NCI-H146 (cell line): ENCODE data around the gene ERRFI1.
"Not testable (repeated sequence)": the region's sequence is repeated elsewhere in the genome, so short reads cannot be mapped to it uniquely, and the experiment has no call there.

Source experiments
- DNase-seq: peaks from one replicate; lab custom pipeline; 2025; lab: John Stamatoyannopoulos, UW

ERRFI1 gene, protein sequence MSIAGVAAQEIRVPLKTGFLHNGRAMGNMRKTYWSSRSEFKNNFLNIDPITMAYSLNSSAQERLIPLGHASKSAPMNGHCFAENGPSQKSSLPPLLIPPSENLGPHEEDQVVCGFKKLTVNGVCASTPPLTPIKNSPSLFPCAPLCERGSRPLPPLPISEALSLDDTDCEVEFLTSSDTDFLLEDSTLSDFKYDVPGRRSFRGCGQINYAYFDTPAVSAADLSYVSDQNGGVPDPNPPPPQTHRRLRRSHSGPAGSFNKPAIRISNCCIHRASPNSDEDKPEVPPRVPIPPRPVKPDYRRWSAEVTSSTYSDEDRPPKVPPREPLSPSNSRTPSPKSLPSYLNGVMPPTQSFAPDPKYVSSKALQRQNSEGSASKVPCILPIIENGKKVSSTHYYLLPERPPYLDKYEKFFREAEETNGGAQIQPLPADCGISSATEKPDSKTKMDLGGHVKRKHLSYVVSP

DNA sequence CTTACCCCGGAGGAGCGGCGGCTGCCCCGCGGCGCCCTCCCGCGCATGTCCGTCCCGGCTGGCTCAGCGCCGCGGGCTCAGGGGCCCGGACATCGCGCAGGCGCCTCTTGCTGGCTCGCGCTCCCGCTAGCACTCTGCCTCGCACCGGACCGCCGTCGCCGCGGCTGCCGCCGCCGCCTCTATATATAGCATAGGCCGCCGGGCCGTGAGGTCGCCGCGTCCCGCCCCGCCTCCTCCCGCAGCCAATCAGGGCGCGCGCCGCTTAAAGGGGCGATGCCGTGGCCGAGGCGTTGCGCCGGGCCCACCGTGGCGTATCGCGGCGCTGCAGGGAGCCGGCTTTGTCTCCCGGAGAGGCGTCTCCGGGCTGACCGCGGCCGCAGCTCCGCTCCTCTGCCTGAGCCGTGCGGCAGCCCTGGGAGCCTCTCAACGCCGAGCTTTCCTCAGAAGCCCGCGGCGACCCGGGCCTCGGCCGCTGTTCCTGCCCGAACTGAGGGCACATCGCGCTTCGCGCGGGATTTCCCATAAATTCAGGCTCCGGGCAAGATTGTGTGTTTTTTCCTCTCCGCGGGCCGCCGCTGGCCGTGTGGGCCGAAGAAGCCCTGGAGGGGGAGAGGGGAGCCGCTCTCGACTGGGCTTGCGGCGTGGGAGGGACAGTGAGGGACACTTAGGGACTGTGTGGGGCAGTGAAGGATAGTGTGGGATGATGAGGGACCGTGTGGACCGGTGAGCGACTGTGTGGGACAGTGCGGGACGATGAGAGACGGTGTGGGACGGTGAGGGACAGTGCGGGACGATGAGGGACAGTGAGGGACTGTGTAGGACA, at the start of gene ERRFI1:
Gene ERRFI1 (minus strand): TSS at position 157 of the 823 bp plus-strand sequence. CDS start 10,690 bp downstream, outside the sequence.
- DNase-seq = peak; percentile 84

DNA sequence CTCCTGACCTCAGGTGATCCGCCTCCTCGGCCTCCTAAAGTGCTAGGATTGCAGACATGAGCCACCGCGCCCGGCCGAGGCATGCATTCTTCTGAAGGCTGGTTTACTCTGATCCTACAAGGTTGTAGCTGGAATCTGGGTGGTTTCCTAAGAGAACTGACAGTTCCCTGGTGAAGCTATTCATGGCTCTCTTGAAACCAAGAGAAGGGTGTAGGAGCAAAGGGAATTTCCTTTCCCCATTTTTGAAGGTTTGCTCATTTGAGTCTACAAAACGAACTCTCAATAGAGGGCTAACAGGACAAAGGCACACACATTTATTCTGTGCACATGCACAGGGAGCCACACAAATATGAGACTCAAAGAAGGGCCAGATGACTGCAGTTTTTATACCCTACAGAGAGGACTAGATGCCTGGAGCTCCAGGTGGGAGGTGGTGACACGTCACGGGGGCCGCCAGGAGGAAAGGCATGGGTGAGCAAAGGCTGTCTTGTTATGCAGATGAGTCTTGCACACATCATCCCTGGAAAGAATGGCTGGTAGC, 49.5 kb upstream of the ERRFI1 start:
- peak; percentile 55 for DNase-seq

DNA sequence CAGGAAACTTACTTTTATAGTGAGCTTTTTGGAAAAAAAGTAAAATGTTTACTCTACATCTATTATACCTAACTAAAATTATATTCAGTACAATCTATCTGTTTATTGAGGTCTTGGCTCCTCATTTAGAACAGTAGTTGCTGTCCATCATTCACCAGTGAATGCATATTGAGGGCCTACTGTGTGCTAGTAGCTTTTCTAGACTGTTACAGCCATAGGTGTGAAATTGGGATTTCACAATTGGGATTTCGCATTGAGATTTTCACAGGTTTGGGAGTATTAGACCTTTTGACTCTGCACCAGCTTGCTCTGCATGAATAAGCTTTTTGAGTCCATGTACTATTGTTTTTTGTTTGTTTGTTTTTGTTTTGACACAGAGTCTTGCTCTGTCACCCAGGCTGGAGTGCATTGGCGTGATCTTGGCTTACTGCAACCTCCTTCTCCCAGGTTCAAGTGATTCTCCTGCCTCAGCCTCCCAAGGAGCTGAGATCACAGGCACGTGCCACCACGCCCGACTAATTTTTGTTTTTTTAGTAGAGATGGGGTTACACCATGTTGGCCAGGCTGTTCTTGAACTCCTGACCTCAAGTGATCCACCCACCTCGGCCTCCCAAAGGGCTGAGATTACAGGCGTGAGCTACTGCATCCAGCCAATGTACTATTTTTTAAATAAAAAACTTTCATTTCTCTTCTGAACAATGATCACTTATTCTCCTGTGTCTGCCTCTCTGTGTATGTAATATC, 47.2 kb upstream of the ERRFI1 start:
- DNase-seq = no peak

DNA sequence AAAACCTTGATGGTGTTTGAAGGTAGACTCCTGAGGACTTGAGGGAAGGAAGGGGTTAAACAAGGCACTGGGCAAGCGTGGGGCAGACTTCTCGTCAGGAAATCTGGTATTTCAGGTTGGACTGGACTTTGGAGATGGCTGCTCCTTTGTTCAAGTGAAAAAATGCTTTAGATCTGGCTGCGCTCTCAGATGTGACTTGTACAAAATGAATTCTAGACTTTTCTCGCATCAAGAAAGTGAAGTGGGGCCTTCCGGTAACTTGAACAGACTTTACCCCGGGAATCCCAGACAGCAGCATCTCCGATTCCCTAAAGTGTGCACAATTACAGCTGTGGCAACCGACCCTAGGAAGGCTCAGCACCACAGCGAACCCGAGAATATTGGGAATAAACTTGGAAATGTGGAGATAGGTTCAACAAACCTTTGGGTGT, 44.3 kb upstream of the ERRFI1 start:
- DNase-seq = no peak

DNA sequence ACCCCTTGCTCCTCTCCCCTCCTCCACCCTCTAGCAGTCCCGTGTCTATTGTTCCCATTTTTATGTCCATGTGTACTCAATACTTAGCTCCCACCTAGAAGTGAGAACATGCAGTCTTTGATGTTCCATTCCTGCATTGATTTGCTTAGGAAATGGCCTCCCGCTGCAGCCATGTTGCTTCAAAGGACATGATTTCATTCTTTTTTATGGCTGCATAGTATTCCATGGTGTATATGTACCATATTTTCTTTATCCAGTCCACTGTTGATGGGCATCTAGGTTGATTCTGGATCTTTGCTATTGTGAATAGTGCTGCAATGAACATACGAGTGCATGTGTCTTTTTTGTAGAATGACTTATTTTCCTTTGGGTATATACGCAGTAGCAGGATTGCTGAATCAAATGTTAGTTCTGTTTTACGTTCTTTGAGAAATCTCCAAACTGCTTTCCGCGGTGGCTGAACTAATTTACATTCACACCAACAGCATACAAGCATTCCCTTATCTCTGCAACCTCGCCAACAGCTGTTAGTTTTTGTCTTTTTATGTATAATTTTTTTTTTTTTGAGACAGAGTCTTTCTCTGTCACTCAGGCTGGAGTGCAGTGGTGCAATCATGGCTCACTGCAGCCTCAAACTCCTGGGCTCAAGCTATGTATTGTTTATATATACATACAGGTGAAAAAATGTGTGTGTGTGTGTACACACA, 43.7 kb upstream of the ERRFI1 start:
- not testable (repeated sequence) for DNase-seq

DNA sequence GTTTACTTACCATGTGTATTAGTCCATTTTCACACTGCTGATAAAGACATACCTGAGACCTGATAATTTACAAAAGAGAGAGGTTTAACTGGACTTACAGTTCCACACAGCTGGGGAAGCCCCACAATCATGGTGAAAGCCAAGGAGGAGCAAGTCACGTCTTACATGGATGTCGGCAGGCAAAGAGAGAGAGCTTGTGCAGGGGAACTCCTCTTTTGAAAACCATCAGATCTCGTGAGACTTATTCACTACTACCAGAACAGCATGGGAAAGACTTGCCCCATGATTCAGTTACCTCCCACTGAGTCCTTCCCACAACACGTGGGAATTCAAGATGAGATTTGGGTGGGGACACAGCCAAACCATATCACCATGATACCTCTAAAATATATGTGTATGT, 39.3 kb upstream of the ERRFI1 start:
- DNase-seq = no peak

DNA sequence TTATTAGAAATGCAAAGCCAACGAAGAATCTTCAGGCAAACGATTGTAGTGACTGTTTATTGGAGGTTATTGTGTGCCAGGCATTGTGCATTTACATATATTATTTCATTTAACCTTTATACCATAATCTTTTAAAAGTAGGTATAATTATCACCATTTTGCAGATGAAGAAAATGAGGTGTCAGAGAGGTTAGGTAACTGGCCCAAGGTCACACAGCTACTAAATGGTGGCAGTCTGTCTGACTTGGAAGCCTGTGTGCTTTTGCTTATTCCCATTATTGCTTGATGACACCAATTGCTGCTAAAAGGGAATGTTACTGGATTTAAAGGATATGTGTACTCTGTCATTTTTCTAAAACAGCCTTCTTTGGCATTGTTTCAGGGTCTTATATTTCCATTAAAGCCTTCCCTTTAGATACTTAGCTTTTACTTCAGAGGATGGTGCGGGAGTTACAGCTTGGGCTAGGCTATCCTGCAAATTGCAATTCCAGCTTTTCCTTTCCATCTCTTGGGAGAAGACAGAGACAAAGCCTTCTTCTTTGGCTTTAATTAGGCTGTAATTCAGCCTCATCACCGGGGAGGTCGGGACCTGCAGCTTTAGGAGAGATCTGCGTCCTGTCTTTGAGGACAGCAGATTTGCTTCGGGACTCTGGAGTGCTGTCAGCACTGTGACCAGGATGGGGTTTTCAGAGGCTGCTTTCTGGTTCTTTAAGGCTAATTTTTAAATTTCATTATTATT, 37.4 kb upstream of the ERRFI1 start:
- no peak for DNase-seq

DNA sequence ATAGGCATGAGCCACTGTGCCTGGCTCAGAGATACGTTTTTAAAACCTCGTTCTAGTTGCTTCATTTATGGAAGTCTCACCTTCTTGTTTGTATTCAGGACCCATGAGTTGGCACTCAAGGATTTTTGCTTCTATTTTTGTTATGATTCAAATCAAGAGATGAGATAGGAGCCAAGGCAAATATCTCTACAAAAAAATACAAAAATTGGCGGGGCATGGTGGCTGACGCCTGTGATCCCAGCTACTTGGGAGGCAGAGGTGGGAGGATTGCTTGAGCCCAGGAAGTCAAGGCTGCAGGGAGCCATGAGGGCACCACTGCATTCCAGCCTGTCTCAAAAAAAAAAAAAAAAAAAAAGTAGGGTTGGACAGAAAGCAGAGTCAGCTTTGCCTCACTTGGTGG, 36.8 kb upstream of the ERRFI1 start:
- no peak for DNase-seq

DNA sequence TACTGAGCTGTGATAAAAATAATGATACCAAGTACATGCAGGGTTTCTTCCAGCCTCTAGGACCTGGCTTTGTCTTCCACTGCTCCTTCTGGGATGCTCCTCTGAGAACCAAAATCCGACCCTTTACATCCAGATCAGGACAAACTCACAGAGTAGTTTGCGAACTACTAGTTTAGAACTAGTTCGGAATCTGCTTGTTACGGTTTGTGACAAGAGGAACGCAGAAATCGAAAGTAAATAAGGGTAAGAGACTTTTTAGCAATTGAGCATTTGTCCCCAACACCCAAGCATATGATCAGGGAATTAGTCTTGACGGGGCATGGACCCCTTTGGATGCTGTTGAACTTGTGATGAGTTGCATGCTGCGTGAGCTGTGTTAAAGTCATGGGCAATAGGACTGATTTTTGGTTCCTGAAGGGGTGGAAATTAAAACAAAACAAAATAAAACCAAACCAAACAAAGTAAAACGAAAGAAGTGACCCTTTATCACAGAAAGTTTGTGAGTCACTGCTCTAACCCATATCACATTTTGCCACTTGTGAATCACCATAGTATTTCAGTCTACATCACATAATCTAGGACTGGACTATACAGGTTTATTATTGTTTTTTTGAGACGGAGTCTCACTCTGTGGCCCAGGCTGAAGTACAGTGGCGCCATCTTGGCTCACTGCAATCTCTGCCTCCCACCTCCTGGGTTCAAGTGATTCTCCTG, 35.7 kb upstream of the ERRFI1 start:
- DNase-seq = no peak

DNA sequence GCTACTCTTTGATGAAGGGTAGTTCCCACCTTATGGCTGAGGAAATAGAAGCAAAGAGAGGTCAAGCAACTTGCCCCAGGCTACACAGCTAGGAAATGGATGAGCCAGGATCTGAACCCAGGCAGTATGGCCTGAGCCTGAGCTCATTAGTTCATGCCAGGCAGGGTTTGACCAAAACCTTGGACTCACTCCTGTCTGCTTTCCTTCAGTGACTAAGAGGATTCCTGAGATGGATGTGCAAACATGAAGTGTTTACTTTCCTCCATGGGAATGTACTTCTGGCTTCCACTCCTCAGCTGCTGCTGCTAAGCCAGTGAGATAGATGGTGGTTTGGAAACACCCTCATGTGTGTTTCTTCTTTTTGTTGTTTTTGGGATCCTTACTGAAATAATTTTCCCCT, 35.1 kb upstream of the ERRFI1 start:
- no peak for DNase-seq

DNA sequence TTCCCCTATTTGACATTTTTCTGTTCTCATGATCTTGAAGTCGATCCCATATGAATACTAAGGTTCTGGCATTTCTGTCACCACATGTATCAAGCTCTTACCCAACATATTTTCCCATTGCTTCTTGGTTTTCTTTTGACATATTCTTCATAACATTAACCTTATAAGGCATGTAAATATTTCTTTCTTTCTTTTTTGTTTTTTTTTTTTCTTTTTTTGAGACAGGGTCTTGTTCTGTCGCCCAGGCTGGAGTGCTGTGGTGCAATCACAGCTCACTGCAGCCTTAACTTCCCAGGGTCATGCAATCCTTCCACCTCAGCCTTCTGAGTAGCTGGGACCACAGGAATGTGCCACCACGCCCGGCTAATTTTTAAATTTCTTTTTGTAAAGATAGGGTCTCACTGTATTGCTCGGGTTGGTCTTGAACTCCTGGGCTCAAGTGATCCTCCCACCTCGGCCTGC, 33.1 kb upstream of the ERRFI1 start:
- DNase-seq = no peak

DNA sequence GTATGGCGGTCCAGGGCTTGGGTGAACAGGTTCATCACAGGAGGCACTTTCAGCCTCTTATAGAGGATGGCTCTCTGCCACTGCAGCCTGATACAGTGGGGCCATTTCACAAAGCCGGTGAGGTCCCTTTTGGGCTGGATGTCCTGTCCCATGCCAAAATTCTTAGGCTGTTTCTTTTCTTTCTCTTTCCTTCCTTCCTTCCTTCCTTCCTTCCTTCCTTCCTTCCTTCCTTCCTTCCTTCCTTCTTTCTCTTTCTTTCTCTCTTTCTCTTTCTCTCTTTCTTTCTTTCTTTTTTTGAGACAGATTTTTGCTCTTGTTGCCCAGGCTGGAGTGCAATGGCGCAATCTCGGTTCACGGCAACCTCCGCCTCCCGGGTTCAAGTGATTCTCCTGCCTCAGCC, 31.7 kb upstream of the ERRFI1 start:
- not testable (repeated sequence) for DNase-seq

DNA sequence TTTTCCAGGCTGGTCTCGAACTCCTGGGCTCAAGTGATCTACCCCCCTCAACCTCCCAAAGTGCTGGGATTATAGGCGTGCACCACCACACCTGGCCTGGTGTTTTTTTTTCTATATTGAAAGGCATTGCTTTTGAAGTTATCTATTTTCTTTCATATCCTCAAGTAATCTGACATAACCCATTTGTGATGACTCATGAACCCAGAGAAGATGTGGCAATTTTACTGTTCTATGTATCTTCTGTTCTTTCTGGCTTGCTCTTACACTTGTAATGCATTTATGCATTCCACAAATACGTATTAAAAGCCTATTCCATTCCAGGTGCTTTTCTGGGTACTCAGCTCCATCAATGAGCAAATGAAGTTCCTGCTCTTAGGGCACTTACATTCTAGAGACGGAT, 29.9 kb upstream of the ERRFI1 start:
- DNase-seq = no peak

DNA sequence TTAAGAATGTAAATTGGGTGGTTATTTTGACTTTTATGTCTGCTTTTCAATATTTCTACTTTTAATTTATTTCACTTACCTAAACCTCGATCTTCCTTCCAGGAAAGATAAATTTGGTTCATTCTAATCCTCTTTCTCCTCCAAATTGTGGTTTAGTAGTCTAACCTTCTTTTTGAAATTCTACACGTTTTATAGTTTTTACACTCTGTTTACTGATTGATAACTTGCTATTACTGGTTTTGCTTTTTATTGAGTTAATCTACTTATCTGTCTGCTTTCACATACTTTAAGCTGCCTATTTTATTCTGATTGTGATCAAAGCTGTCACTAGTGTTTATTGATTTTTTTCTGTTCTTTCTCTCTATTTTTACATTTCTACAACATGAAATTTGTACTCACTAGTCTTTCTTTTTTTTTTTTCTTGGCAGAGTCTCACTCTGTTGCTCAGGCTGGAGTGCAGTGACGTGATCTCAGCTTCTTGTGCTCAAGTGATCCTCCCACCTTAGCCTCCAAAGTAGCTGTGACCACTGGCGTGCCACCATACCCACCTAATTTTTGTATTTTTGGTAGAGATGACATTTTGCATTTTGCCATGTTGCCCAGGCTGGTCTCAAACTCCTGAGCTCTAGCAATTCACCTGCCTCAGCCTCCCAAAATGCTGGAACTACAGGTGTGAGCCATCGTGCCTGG, 27.9 kb upstream of the ERRFI1 start:
- no peak for DNase-seq

DNA sequence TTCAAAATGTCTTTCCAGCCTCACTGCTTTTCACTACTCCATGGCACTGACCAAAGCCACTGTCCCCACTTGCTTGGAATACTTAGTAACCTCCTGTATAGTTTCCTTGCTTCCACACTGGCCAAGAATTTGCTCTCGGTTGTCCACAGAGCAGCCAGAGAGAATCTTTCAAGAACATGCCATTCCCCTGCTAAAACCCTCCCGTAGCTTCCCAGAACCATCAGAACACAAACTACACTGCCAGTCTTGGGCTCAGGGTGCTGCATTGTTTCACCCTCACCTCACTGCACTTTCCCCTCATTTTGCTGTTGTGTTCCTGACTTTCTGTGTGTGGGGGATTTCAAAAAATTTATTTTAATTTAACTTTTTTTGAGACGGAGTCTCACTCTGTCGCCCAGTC, 25.5 kb upstream of the ERRFI1 start:
- no peak for DNase-seq

DNA sequence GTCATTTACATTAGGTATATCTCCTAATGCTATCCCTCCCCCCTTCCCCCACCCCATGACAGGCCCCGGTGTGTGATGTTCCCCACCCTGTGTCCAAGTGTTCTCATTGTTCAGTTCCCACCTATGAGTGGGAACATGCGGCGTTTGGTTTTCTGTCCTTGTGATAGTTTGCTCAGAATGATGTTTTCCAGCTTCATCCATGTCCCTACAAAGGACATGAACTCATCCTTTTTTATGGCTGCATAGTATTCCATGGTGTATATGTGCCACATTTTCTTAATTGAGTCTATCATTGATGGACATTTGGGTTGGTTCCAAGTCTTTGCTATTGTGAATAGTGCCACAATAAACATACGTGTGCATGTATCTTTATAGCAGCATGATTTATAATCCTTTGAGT, 23.1 kb upstream of the ERRFI1 start:
- not testable (repeated sequence) for DNase-seq

DNA sequence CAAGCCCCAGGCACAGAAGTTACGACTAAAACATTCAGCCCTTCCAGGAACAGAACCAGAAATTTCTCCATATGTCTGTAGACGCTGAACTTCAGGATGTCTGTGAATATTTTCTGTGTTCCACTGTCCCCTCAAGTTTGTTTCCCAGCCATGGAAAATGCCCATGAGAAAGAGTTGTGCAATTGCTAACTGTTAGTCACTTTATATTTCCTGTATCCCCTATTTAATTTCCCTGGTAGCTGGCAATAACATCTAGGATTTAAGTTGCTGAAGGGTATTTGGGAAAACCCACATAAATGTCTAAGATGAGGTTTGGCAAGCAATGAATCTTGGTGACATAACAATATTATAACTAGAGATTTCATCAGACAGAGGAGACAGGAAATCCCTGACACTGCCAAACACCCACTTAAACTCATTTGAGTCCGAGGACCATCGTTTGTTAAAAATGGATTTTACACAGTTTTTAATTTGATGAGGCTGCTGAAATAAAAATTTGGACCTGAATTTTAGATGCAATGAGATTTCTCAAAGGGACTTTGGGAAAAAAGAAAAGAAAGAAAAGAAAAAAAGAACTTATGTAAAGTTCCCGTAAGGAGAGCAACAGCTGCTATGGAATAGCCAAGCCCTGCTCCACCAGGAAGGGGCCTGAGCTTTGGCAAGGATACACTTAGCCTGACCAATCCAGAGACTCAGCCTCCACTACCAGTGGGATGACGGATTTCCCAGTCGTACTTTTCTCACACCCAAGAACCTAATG, 21.8 kb upstream of the ERRFI1 start:
- no peak for DNase-seq

DNA sequence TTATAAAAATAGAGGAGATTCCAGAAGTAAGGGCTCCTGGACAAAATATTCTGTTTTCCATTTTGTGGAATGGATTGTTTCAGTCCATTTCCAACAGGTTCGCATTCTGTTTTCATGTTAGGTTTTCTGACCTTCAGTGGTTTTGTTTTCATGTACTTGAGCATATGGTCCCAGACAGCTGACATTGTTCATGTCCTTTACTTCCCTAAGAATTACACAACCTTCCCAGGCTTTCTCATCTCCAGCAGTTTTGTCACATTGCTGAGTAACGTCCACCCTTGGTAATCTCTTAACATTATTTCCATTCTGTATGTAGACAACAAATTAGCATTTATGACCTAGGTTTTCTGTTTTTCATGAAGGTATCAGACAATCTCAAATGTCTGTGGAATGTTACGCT, 21.0 kb upstream of the ERRFI1 start:
- DNase-seq = no peak

DNA sequence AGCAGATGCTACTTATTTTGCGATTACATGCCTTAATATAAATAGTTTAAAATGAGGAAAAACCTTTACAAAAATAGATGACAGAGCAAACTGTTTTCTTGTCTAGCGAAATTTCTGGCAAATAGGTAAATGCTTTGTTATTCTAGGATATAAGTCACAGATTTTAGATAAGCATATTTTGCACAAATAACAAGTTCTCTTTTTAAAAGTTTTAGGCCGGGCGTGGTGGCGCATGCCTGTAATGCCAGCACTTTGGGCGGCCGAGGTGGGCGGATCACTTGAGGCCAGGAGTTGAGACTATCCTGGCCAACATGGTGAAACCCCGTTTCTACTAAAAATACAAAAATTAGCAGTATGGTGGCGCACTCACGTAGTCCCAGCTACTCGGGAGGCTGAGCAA, 20.3 kb upstream of the ERRFI1 start:
- DNase-seq = no peak
